ENCODE measurements around the gene GPR85. TPM values are rescaled to one million over a fixed set of nuclear protein-coding genes. Genes with fewer than 3 reads are reported as not detected.

The GPR85 gene
- polyA plus RNA-seq, 2 of the 4 experiments (the other 2 are of a cell fraction), result 0.10 TPM; not detected in 1

DNA sequence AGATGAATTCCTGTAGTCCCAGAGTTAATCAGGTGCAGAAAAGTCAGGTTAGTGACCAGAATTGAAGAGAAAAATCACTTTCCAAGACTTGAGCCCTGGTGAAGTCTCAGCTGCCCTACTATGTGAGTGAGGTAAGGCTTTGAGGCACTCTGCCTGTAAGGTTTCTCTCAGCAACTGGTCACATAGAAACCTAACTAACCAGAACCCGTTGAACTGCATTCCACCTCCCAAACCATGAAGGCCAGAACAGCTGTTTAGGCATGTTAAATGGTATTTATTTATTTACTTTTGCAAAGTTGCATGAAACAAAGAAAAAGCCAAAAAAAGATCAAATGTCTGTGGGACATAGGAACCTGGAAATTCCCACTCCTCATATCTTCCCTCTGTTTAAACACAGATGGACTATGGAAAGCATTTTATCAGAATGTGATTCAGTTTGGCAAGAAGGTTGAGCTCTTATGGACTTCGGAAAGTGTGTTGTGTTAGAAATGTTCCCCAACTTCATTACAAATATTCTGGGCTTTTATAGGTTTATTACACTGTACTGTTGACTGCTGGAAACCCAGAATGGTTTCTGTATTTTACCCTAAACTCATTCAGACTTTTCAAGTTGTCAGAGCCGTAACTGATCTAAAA, 12.8 kb upstream of the GPR85 start:
- FAIRE-seq (no peak), ATAC-seq (no peak), DNase-seq (ENCODE audit: low read depth in 1 of 2, low spot score in 1 of 2) (no peak)
- Histone ChIP-seq H3K27ac (no peak overlapping the region), H3K9me3 (no peaks in the 10 kb centered on the region), H3K4me2 (no peak overlapping the region), H3K4me1 (no peaks in the 10 kb centered on the region), H3K4me3 (no peak overlapping the region)
- no peak for TF ChIP-seq RNF2 (IDR thresholded peaks at IDR 0.05; ENCODE audit: borderline replicate concordance, low read depth)
- TF ChIP-seq FOSB (CRISPR knock-in tag; IDR thresholded peaks at IDR 0.05), result no peak
- TF ChIP-seq POLR2A (IDR thresholded peaks at IDR 0.05; ENCODE audit: low read length), result no peak
- no peak for TF ChIP-seq POLR2AphosphoS2 (conservative IDR thresholded peaks at IDR 0.05; ENCODE audit: low read length)
- TF ChIP-seq, protein P1, sequence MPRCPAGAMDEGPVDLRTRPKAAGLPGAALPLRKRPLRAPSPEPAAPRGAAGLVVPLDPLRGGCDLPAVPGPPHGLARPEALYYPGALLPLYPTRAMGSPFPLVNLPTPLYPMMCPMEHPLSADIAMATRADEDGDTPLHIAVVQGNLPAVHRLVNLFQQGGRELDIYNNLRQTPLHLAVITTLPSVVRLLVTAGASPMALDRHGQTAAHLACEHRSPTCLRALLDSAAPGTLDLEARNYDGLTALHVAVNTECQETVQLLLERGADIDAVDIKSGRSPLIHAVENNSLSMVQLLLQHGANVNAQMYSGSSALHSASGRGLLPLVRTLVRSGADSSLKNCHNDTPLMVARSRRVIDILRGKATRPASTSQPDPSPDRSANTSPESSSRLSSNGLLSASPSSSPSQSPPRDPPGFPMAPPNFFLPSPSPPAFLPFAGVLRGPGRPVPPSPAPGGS (IDR thresholded peaks at IDR 0.05), result no peak
- no peak for TF ChIP-seq ATOH8 (CRISPR knock-in tag; IDR thresholded peaks at IDR 0.05; ENCODE audit: low read depth)
- TF ChIP-seq CEBPB (IDR thresholded peaks at IDR 0.05), result no peak
- no peak for TF ChIP-seq MYC (IDR thresholded peaks at IDR 0.05; ENCODE audit: borderline replicate concordance, low read length)
- no peak for TF ChIP-seq RAD21 (conservative IDR thresholded peaks at IDR 0.05 in 1 of 2, IDR thresholded peaks at IDR 0.05 in 1 of 2)
- no peak for TF ChIP-seq RFX5 (IDR thresholded peaks at IDR 0.05)
- POLR2A ChIA-PET, result no interaction called here
- WGBS (ENCODE audit: missing lambda C conversion rate), result 48% methylated on average over 3 of the region's 3 CpGs
- CTCF ChIA-PET, result interaction anchor here (0.7 kb wide), 1 partner anchor 35 kb away, joined by 3 read pairs; no protein-coding TSS in a partner anchor

DNA sequence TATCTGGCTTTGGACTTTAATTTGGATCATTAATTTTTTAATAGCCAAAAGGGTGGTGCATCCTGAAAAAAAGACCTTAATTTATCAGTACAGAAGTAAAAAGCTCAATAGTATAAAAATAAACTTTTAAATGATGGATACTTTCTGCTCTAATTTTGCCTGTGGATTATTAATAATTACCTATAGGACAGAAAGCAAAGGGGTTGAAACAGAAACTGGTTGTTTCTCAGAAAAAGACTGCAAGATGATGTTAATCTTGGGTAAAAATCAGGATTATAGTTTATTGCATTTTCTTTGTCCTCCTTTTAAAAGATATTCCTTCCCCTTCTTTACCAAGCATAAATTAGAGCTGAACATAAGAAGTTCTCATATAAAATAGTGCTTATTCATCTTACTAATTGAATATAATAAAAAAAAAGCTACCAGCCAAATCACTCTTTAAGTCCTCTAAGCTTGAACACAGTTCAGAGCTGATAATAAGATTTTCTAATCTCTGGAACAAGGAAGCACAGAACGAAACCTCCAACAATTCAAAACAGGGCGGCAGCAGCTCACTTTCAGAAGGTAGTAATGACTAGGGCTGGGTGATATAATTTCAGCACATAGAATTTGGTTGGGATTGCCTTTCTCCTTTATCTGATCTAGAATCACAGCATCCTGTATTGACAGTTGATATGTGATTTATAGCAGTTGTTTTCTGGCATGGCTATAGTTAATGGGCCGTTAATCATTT, 8.1 kb upstream of the GPR85 start:
- H3K4me2 ChIP-seq, result no peak overlapping the region
- FAIRE-seq, result no peak
- no peak for DNase-seq (ENCODE audit: low read depth in 1 of 2, low spot score in 1 of 2)
- H3K4me3 ChIP-seq, result no peak overlapping the region
- ChIA-PET POLR2A (no interaction called here), CTCF (interaction anchor here (1.2 to 1.6 kb wide), 2 partner anchors 14 to 19 kb away, joined by 3 to 4 read pairs; no protein-coding TSS in a partner anchor)
- TF ChIP-seq NFE2L2 (conservative IDR thresholded peaks at IDR 0.05; ENCODE audit: low read length) (no peak), BHLHE40 (IDR thresholded peaks at IDR 0.05; ENCODE audit: low read depth, low read length) (no peak), RNF2 (IDR thresholded peaks at IDR 0.05; ENCODE audit: borderline replicate concordance, low read depth) (no peak), ZFP36 (IDR thresholded peaks at IDR 0.05; ENCODE audit: borderline replicate concordance, partially characterized antibody) (no peak), MAFK (IDR thresholded peaks at IDR 0.05; ENCODE audit: partially characterized antibody) (no peak), ESRRA (IDR thresholded peaks at IDR 0.05; ENCODE audit: borderline replicate concordance, low read length) (no peak), MAX (IDR thresholded peaks at IDR 0.05) (no peak), ATOH8 (CRISPR knock-in tag; IDR thresholded peaks at IDR 0.05; ENCODE audit: low read depth) (no peak), TFCP2L1 (CRISPR knock-in tag; IDR thresholded peaks at IDR 0.05) (no peak), CHD2 (IDR thresholded peaks at IDR 0.05; ENCODE audit: low read length, partially characterized antibody) (no peak), RCOR1 (IDR thresholded peaks at IDR 0.05; ENCODE audit: low read depth, low read length) (no peak), NR3C1 (IDR thresholded peaks at IDR 0.05) (no peak), E2F6 (IDR thresholded peaks at IDR 0.05; ENCODE audit: borderline replicate concordance, low read depth) (no peak), NPAS2 (CRISPR knock-in tag; IDR thresholded peaks at IDR 0.05; ENCODE audit: borderline replicate concordance) (no peak), ZNF302 (CRISPR knock-in tag; IDR thresholded peaks at IDR 0.05) (no peak)
- TF ChIP-seq, protein P2, sequence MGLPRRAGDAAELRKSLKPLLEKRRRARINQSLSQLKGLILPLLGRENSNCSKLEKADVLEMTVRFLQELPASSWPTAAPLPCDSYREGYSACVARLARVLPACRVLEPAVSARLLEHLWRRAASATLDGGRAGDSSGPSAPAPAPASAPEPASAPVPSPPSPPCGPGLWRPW (IDR thresholded peaks at IDR 0.05), result no peak
- TF ChIP-seq, protein P3, sequence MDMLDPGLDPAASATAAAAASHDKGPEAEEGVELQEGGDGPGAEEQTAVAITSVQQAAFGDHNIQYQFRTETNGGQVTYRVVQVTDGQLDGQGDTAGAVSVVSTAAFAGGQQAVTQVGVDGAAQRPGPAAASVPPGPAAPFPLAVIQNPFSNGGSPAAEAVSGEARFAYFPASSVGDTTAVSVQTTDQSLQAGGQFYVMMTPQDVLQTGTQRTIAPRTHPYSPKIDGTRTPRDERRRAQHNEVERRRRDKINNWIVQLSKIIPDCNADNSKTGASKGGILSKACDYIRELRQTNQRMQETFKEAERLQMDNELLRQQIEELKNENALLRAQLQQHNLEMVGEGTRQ (IDR thresholded peaks at IDR 0.05), result no peak
- H3K27ac ChIP-seq, result no peak overlapping the region
- no peaks in the 10 kb centered on the region for H3K4me1 ChIP-seq
- no peak for ATAC-seq
- no peaks in the 10 kb centered on the region for H3K9me3 ChIP-seq
- 10% methylated on average over 3 of the region's 3 CpGs for WGBS (ENCODE audit: missing lambda C conversion rate)
